RKO (cell line): ENCODE measurements around the gene KLF15.
"Not testable (repeated sequence)": the region's sequence is repeated elsewhere in the genome, so short reads cannot be mapped to it uniquely, and the experiment has no call there.

Experiments
- DNase-seq: peaks from one replicate; pipeline ENCODE4 v3.0.0-alpha.2; 2016; ENCODE audit warnings: low spot score

The KLF15 gene

DNA sequence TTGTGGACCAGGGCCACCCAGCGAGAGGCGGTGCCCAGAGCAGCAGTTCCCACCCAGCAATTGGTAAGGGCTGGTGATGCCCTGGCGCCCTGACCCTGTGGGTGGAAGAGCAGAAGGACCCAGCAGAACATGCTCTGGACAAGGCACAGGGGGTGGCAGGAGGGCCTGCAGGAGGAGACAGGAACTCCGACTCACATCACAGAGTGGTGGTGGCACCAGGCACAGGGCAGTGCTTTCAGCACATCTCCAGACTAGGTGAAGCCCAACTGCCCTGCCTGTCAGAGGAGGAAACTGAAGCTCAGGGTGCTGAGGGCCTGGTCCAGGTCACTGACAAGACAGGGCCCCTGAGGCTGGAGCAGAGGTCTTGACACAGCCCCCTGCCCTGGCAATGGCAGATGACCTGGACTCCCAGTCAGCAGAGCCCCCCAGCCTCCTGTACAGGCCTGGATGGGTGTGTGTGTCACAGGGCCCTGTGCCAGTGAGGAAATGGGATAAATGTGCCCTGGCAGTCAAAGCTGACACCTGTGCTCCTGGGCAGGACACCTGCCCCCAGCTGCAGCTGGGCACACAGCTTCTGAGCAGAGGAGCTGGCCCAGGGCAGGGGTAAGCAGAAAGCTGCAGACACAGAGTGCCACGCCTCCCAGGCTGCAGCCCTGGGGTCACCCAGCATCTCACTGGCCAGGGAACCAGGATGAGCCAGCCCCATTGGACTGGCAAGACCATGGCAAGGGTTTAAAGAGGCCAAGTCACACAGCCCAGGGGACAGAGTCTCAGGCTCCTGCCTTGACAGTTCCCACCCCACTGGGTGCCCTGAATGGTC lies 11.4 kb downstream of the KLF15 start:
- no peak for DNase-seq

DNA sequence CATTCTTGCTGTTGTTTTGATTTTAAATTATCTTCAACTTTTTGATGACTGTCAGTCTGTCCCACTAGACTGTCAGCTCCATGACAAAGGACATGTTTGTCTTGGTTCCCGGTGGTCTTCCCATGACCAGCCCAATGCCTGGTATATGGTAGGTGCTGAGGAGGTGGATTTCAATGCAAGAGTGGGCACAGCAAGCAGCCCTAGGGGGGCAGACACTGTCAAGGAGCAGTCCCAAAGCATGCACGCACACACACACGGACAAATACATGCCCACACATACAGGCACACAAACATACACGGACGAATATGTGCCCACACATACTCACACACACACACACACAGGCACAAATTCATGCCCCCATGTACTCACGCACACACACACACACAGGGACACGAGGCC lies 12.0 kb downstream of the KLF15 start:
- no peak for DNase-seq

- DNase-seq, result no peak
Measured at GRCh38 chr3:126344380-126345041, 12.7 kb downstream of the KLF15 start.

GRCh38 chr3:126343649-126344035 lies 13.6 kb downstream of the KLF15 start:
- DNase-seq, result no peak

DNA sequence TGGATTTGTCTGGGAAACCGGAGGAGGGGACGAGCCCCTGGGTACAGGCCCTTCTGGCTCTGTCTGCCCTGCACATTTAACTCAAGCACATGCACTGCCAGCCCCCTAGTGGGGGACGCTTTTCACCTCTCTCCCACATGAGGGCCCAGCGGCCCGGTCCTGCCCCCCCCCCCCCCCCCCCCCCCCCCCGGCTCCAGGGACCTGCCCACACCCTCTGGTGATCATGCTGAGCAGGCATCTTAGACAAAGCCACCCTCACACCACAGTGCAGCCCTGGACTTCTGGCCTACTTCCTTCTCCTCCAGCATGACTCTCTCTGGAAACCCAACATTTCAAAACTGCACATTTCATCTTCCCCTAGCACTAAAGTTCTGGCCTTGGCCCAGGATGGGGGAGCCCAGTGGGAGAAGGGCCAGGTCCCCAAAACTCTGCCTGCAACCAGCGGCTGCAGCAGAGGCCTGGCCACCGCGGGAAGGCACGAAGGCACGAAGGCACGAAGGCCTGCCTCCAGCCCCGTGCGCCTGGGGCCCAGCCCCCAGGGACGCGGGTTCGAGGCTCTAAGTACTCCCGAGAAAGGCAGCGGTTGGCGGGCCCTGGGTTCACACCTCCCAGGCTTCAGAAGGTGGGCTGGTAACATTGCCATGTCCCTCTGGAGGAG lies 14.1 kb downstream of the KLF15 start:
- peak; percentile 23 for DNase-seq

DNA sequence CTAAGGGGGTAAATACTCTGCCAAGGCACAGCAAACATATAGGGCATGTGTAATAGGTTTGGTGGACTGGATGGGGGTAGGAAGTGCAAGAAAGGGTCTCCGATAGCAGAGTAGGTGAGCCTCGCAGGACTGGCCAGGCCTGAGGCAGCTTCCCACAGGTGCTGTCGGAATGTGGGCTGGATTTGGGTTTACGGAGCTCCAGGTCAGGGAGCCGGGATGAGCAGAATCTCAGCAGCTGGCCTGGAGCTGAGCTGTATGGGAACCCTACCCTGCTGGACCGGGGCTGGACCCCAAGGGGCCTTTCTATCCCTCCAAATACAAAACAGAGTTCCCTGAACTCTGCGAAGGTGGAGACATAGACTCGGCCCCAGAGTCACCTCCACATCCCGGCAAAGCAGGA lies 15.0 kb downstream of the KLF15 start:
- no peak for DNase-seq

DNA sequence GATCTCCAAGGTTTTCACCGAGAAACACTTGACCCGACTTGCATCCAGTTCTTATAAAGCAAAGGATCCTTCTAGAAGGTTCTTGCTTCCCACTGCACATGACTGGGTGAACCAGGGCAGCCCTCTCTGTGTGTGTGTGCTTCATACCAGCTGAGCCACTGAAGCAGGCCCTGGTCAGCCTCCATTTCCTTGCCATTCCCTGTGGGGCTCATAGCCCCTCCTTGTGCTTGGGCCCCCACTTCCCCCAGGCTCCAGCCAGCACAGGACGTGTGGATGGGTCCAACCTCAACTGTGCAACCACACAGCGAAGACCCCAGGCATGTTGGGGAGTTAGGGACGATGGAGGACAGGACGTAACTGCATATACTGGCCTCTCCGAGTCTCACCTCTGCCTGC lies 15.5 kb downstream of the KLF15 start:
- DNase-seq, result no peak

DNA sequence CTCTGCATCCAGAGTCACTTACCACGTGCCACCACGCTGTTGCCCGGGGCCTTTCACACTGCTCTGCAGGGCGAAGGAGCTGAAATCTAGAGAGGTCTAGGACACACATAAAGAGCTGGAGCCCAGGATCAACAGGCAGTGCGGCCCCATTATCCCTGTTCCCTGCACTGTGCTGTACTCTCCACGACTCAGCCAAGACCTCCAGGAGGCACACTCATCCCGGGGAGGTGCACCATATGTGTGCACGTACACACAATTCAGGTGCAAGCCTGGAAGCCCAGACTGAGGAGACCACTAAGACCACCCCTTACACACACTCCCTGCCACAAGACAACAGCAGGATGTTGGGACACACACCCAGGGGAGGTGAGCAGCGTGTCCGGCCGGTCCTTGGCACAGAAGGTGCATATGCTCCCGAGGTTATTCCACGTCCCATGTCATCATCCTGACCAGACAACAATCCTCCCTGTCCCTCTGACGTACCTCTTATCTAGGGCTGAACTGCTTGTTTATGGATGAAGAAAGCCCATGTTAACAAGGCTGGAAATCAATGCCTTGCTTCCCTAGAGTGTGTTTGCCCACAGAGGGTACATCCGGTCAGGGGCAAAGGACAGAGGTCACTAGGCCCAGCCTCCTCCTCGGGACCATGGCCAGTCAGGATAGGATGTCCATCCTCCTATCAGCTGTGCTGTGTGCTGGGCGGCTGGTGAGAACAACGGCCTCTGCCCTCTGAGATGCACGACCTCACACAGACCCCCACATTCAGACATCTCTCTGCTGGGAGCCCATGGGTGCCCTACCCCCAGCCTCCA lies 16.1 kb downstream of the KLF15 start:
- DNase-seq, result no peak

- no peak for DNase-seq
Measured at GRCh38 chr3:126340596-126340942, 16.6 kb downstream of the KLF15 start.

DNA sequence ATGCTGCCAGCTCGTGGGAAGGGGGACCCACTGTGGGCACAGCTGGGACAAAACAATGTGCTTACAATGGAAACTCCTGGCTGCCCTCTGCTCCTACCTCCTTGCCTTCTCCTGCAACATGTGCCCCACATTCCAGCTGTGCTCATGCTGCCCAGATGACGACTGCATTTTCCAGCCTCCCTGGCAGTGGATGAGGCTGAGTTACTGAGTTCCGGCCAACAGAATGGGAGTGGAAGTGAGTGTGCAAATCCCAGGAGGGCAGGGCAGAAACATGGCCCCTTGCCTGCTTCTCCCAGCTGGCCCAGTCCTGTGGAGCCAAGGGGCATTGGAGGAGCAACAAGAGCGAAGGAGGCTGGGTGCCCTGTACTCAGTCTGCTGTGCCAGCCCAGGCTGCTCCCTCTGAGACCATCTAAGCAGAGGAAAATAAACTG lies 17.1 kb downstream of the KLF15 start:
- no peak for DNase-seq

- DNase-seq, result no peak
Measured at GRCh38 chr3:126339466-126339865, 17.7 kb downstream of the KLF15 start.

DNA sequence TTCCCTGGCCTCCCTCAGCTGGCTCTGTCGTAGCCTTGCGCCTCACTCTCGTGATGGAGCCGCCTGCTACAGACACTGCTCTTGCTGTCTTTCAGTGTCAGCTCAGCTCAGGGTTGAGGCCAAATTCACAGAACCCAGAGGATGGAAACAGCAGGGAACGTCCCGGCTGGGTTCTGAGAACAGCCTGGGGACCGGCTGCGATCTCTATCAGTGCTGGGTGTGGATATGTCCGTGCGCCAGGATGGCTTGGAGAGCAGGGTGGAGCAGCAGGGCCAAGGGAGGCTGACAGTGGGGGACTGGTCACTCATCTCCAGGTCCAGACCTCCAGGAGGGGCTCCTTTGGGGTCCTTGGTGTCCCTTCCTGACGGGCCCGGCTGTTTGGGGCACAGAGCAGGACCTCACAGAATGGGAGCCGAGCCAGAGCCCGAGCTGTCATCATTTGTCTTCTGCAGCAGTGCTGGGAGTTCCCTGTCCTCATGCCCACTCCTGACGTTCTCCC lies 18.4 kb downstream of the KLF15 start:
- DNase-seq, result no peak

DNA sequence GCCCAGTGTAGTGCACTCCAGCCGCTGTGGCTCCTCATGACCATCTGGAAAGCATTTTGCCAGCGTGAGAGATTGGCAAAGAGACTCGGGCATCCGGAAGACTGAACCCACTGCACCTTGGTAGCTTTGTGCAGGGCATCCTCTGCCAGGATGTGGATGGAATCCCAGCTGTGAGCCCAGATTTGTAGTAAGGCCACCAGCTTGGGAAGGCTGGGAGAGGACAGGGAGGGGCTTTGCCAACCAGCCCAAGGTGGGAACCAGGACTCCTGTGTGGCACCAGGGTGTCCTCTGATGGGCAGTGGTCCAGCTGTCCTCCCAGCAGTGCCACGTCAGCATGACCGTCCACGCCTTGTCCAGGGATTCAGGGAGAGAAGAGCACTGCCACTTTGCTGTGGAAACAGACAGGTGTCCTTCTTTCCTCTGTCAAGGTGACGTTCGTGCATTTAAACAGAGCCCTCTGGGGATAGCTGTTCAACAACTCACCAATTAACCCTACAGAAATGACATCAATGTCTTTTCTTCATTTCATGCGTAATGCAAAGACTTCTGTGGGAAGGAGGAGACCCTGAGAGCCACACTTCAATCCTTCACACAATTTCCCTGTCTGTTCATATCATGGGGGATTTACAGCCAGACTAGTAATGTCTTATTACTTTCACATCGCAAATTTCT lies 19.1 kb downstream of the KLF15 start:
- no peak for DNase-seq

- DNase-seq, result not testable (repeated sequence)
Measured at GRCh38 chr3:126331812-126332336, 25.3 kb downstream of the KLF15 start.

DNA sequence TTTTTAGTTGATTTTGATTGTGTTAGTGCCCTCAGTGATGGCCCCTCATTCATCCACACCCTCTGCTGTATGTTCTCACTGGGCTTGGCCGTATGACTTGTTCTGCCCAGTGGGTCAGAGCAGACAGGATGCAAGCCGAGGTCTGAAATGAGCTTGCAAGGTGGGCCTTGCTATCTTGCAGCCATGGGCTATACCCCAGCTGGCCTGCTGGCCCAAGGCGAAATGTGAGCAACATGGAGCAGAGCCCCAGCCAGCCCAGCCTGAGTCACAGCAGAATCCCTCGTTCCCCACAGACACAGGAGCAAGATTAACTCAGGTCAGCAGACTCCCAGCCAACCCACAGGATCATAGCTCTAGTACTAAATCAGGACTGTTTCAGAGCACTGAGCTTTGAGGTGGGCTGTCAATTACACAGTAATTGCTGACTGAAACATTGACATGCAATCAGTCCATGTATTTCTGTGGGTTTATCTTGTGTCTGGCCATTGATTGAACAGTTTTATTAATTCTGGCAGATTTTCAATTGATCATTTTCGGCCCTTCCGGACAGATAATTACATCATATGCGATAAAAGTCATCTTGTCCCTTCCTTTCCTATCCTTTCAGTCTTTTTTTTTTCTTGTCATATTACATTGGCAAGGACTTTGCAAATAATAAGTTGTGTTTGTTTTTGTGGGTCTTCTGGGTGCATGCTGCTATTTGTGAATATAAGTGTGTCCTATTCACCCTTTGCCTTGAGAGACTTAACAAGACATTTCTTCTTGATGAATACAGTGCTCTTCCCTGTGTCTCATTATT lies 27.1 kb downstream of the KLF15 start:
- DNase-seq, result no peak

GRCh38 chr3:126326629-126327028 lies 30.6 kb downstream of the KLF15 start:
- no peak for DNase-seq

DNA sequence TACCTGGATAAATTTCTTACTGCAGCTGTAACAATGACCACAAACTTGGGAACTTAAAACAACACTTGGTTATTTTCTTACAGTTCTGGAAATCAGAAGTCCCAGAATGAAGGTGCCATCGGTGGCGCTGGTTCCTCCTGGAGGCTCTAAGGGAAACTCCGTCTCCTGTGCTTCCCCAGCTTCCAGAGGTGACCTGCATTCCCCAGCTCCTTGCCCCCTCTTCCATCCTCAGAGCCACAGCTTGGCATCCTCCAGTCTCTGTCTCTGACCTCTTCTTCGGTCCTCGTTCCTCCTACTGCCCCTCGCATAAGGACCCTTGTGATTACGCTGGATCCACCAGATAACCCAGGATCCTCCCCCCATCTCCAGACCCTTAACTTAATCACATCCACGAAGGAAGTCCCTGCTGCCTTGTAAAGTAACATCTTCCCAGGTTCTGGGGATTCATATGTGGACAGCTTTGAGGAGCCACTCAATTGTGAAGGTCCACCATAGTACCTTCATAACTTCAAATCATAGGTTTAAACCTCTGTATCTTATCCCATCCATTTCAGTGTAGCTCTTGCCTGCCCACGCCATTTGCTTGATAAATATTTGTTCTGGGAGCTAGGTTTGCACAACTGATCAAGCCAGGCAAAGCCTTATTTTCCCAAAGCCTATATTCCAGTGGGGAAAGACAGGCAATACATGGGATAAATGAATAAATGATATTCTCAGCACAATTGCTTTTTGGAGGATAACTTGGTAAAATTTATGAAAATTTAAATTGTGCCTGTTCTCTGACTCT lies 34.8 kb downstream of the KLF15 start:
- DNase-seq, result no peak

GRCh38 chr3:126321490-126321889 lies 35.7 kb downstream of the KLF15 start:
- DNase-seq, result no peak

- no peak for DNase-seq
Measured at GRCh38 chr3:126320517-126321293, 36.5 kb downstream of the KLF15 start.
